H1 (cell line): ENCODE data around the gene LRRC26. TPM values are rescaled to one million over a fixed set of nuclear protein-coding genes. Genes with fewer than 3 reads are reported as not detected.
A peak's percentile ranks its signal among the peaks of the same experiment; 100 is the strongest.

Experiments used
- CTCF ChIA-PET: fragments of 300-600 bp; sonication (Branson Sonifier 250); formaldehyde crosslinking; loops from one replicate; lab custom pipeline; 2021; ENCODE audit not compliant: partially characterized antibody; lab: Charles Lee
- POLR2A ChIA-PET: fragments of 300-600 bp; sonication (Branson Sonifier 250); formaldehyde crosslinking; loops from one replicate; lab custom pipeline; 2021; ENCODE audit warnings: inconsistent platforms; ENCODE audit not compliant: partially characterized antibody; lab: Charles Lee
- DNase-seq, 2 experiments: peaks; one replicate each; pipeline versions ENCODE4 v3.0.0 to v3.0.0-alpha.2; 2010 to 2022; ENCODE audit warnings: low spot score in 2 of 2, low read depth in 1 of 2, mixed read lengths in 1 of 2
- FAIRE-seq: peaks from 2 replicates; lab custom pipeline; 2011; peaks lifted over from hg19 to GRCh38; lab: Jason Lieb, UNC
- H2AFZ ChIP-seq: 2 replicates; pipeline ENCODE4 v1.8.1; 2012; ENCODE audit warnings: low read length, inconsistent platforms
- H2AK5ac ChIP-seq: 2 replicates; pipeline ENCODE4 v1.6.1; 2013; ENCODE audit warnings: low read depth, low read length
- H2BK120ac ChIP-seq: replicated peaks from 2 replicates; pipeline ENCODE3; 2013; ENCODE audit warnings: low read depth, low read length, inconsistent platforms
- H2BK12ac ChIP-seq: 2 replicates; pipeline ENCODE4 v1.6.1; 2013; ENCODE audit warnings: low read depth, low read length
- H2BK15ac ChIP-seq: 2 replicates; pipeline ENCODE4 v1.6.1; 2013; ENCODE audit warnings: low read length
- H2BK20ac ChIP-seq: 2 replicates; pipeline ENCODE4 v1.6.1; 2013; ENCODE audit warnings: low read length
- H2BK5ac ChIP-seq: 2 replicates; pipeline ENCODE4 v1.6.1; 2013; ENCODE audit warnings: low read depth, low read length
- H3K14ac ChIP-seq: 2 replicates; pipeline ENCODE4 v1.6.1; 2013; ENCODE audit warnings: inconsistent platforms; ENCODE audit not compliant: insufficient read length
- H3K18ac ChIP-seq: 2 replicates; pipeline ENCODE4 v1.6.1; 2013; ENCODE audit warnings: low read length; ENCODE audit errors: extremely low read depth
- H3K23ac ChIP-seq: 2 replicates; pipeline ENCODE4 v1.6.1; 2013; ENCODE audit warnings: inconsistent platforms; ENCODE audit not compliant: insufficient read length
- H3K23me2 ChIP-seq: 2 replicates; pipeline ENCODE4 v1.6.1; 2013; ENCODE audit warnings: low read depth, low read length
- H3K27ac ChIP-seq: 2 replicates; pipeline ENCODE4 v1.6.1; 2011; ENCODE audit warnings: low read depth, low read length, inconsistent platforms
- H3K27me3 ChIP-seq, 4 experiments: replicated peaks in 1 of 4; 1 replicate in 1 of 4; 2 replicates in 3 of 4; pipeline versions ENCODE4 v1.6.1 to v1.8.1; 2011 to 2013; ENCODE audit warnings: low read length in 3 of 4, mild to moderate bottlenecking in 3 of 4, inconsistent platforms in 2 of 4, mixed read lengths in 2 of 4, moderate library complexity in 1 of 4; ENCODE audit not compliant: control insufficient read depth in 3 of 4, insufficient read depth in 3 of 4; ENCODE audit errors: extremely low read depth in 1 of 4
- H3K36me3 ChIP-seq, 4 experiments: 2 replicates each; pipeline versions ENCODE4 v1.6.1 to v1.8.1; 2011 to 2013; ENCODE audit warnings: mild to moderate bottlenecking in 4 of 4, low read length in 3 of 4, moderate library complexity in 2 of 4, control low read depth in 1 of 4, inconsistent platforms in 1 of 4; ENCODE audit not compliant: insufficient read depth in 4 of 4, control insufficient read depth in 2 of 4
- H3K4ac ChIP-seq: replicated peaks from 2 replicates; pipeline ENCODE3; 2013; ENCODE audit warnings: low read length, low read depth, mixed read lengths, inconsistent platforms; ENCODE audit not compliant: insufficient read length
- H3K4me1 ChIP-seq, 4 experiments: replicated peaks in 1 of 4; 1 replicate in 1 of 4; 2 replicates in 3 of 4; pipeline versions ENCODE4 v1.6.1 to v1.8.1; 2011 to 2013; ENCODE audit warnings: low read length in 3 of 4, inconsistent platforms in 2 of 4, mixed read lengths in 1 of 4; ENCODE audit not compliant: insufficient read depth in 4 of 4, control insufficient read depth in 3 of 4
- H3K4me2 ChIP-seq, 2 experiments: 2 replicates each; pipeline versions ENCODE4 v1.6.1 to v1.8.1; 2011 to 2013; ENCODE audit warnings: low read depth in 2 of 2, low read length in 2 of 2, control low read depth in 1 of 2, inconsistent platforms in 1 of 2, mild to moderate bottlenecking in 1 of 2; ENCODE audit not compliant: insufficient read depth in 1 of 2
- H3K4me3 ChIP-seq, 4 experiments: fragments of 200-600, 300-600 bp in 1 of 4; sonication (generic), shearing (Covaris generic), sonication (Bioruptor Twin) in 1 of 4; 2 replicates each; pipeline versions ENCODE4 v1.5.1 to v1.8.1; 2011 to 2016; ENCODE audit warnings: low read length in 4 of 4, low read depth in 3 of 4, control low read depth in 2 of 4, inconsistent platforms in 2 of 4, mild to moderate bottlenecking in 2 of 4, mixed read lengths in 1 of 4, moderate library complexity in 1 of 4; ENCODE audit not compliant: insufficient read depth in 2 of 4; ENCODE audit errors: extremely low read depth in 1 of 4
- H3K56ac ChIP-seq: replicated peaks from 2 replicates; pipeline ENCODE3; 2013; ENCODE audit warnings: low read depth, mild to moderate bottlenecking, mixed read lengths, low read length, inconsistent platforms; ENCODE audit not compliant: insufficient read length
- H3K79me1 ChIP-seq: 2 replicates; pipeline ENCODE4 v1.6.1; 2013; ENCODE audit warnings: low read depth, low read length, control low read depth
- H3K79me2 ChIP-seq, 2 experiments: 2 replicates each; pipeline versions ENCODE4 v1.6.1 to v1.8.1; 2012 to 2013; ENCODE audit warnings: low read length in 2 of 2, mild to moderate bottlenecking in 2 of 2, inconsistent platforms in 1 of 2; ENCODE audit not compliant: insufficient read depth in 2 of 2, control insufficient read depth in 1 of 2
- H3K9ac ChIP-seq, 4 experiments: replicated peaks in 1 of 4; 1 replicate in 1 of 4; 2 replicates in 3 of 4; pipeline versions ENCODE4 v1.6.1 to v1.8.1; 2011 to 2013; ENCODE audit warnings: low read depth in 3 of 4, low read length in 3 of 4, control low read depth in 2 of 4, mild to moderate bottlenecking in 2 of 4, moderate library complexity in 2 of 4, inconsistent platforms in 1 of 4; ENCODE audit errors: extremely low read depth in 1 of 4
- H3K9me3 ChIP-seq, 2 experiments: 2 replicates each; pipeline versions ENCODE4 v1.6.1 to v1.8.1; 2012 to 2013; ENCODE audit warnings: mild to moderate bottlenecking in 2 of 2, moderate library complexity in 2 of 2, control low read depth in 1 of 2, inconsistent platforms in 1 of 2, low read depth in 1 of 2, low read length in 1 of 2, mixed read lengths in 1 of 2; ENCODE audit not compliant: insufficient read depth in 2 of 2
- H4K20me1 ChIP-seq, 2 experiments: replicated peaks in 1 of 2; 2 replicates each; pipeline versions ENCODE3 to v1.8.1; 2011 to 2013; ENCODE audit warnings: inconsistent platforms in 2 of 2, low read length in 2 of 2, mild to moderate bottlenecking in 1 of 2; ENCODE audit not compliant: insufficient read depth in 2 of 2, control insufficient read depth in 1 of 2
- H4K5ac ChIP-seq: 2 replicates; pipeline ENCODE4 v1.6.1; 2013; ENCODE audit warnings: low read length, low read depth, mixed read lengths, inconsistent platforms; ENCODE audit not compliant: insufficient read length
- H4K8ac ChIP-seq: 2 replicates; pipeline ENCODE4 v1.8.0; 2013; ENCODE audit warnings: mild to moderate bottlenecking, moderate library complexity, low read length, inconsistent platforms; ENCODE audit not compliant: insufficient read depth; ENCODE audit errors: extremely low read depth
- H4K91ac ChIP-seq: replicated peaks from 2 replicates; pipeline ENCODE3; 2013; ENCODE audit warnings: low read length, mixed read lengths, inconsistent platforms; ENCODE audit not compliant: insufficient read length
- BACH1 ChIP-seq: IDR thresholded peaks from 2 replicates; pipeline ENCODE4 v1.6.1; 2012; ENCODE audit warnings: low read length, improper control_type of control experiment
- SIX5 ChIP-seq: IDR thresholded peaks from 2 replicates; pipeline ENCODE4 v1.6.1; 2011; ENCODE audit warnings: mild to moderate bottlenecking, low read depth, low read length
- SP1 ChIP-seq: IDR thresholded peaks from 2 replicates; pipeline ENCODE4 v1.6.1; 2011; ENCODE audit warnings: low read depth, low read length
- SP4 ChIP-seq: IDR thresholded peaks from 2 replicates; pipeline ENCODE4 v1.6.1; 2012; ENCODE audit warnings: low read length, inconsistent platforms
- WGBS, 2 experiments: shearing (Covaris generic) in 1 of 2; methylation state at CpG; one replicate each; pipeline versions ENCODE4 v1.1.6 to v1.1.7; 2013 to 2015; ENCODE audit warnings: low lambda C conversion rate in 2 of 2, mixed read lengths in 2 of 2, inconsistent platforms in 1 of 2, low coverage in 1 of 2, missing lambda C conversion rate in 1 of 2; ENCODE audit not compliant: insufficient replicate concordance in 2 of 2, insufficient coverage in 1 of 2, insufficient read length in 1 of 2; ENCODE audit errors: extremely low coverage in 1 of 2, missing lambda C conversion rate in 1 of 2; 5-methylcytosine and 5-hydroxymethylcytosine counted together
- polyA plus RNA-seq, 7 experiments: library from polyadenylated mRNA; depleted of rRNA in 3 of 7; stranded (reverse) in 5 of 7; unstranded in 2 of 7; fragments of >200 nt in 5 of 7; fragments of 200-250 nt in 2 of 7; gene quantifications; 1 replicate in 5 of 7; 2 replicates in 1 of 7; 4 replicates in 1 of 7; pipeline versions ENCODE4 v1.2.1 to v1.2.3, GENCODE V29; 2011 to 2013; ENCODE audit warnings: missing spikeins in 2 of 7, mixed read lengths in 2 of 7
- total RNA-seq: library from RNA; stranded (reverse); fragmentation: NEBNext Ultra II Directional; extraction: Animal tissue kit (Norgen Biotek cat#: 25700); gene quantifications from 2 replicates; pipeline ENCODE4 v1.2.1, GENCODE V29; 2021

Gene LRRC26
- total and polyA plus RNA-seq, 2 of the 8 experiments (the other 6 are each of a cell fraction or from before 2014, with no cell fraction given): 0.34 to 0.85 TPM

DNA sequence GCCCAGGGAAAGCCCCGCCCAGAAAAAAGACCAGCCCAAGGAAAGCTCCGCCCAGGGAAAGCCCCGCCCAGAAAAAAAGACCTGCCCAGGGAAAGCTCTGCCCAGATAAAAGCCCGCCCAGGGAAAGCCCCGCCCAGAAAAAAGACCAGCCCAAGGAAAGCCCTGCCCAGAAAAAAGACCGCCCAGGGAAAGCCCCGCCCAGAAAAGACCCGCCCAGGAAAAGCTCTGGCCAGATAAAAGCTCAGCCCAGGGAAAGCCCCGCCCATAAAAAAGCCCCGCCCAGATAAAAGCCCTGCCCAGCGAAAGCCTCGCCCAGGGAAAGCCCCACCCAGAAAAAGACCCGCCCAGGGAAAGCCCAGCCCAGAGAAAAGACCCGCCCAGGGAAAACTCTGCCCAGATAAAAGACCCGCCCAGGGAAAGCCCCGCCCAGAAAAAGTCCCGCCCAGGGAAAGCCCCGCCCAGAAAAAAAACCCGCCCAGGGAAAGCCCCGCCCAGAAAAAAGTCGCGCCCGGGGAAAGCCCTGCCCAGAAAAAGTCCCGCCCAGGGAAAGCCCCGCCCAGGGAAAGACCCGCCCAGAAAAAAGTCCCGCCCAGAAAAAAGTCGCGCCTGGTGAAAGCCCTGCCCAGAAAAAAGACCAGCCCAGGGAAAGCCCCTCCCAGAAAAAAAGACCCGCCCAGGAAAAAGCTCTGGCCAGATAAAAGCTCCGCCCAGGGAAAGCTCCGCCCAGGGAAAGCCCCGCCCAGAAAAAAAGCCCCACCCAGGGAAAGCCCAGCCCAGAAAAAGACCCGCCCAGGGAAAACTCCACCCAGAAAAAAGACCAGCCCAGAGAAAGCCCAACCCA lies 19.0 kb downstream of the LRRC26 start:
- Histone ChIP-seq H2BK120ac (no peak overlapping the region), H3K9me3 (peaks cover 0 to 7% of the 10 kb centered on the region in 2 experiments; a peak in 3 of 4 replicates), H2BK20ac (no peak overlapping the region), H3K18ac (no peak overlapping the region), H3K4me2 (no peak overlapping the region; a peak in 1 of 4 replicates), H4K20me1 (peaks cover 3 to 21% of the 10 kb centered on the region in 2 experiments), H2BK5ac (no peak overlapping the region), H3K56ac (no peak overlapping the region), H3K23ac (no peak overlapping the region), H4K8ac (no peak overlapping the region), H4K91ac (no peak overlapping the region), H3K36me3 (no peaks in the 10 kb centered on the region; a peak in 1 of 8 replicates), H3K9ac (no peak overlapping the region), H3K23me2 (peaks cover 2% of the 10 kb centered on the region; the same call in 1 of the 2 replicates), H2BK15ac (no peak overlapping the region), H3K27me3 (peaks cover 3 to 13% (median 12%) of the 10 kb centered on the region in 4 experiments; a peak in 6 of 7 replicates), H2AFZ (no peak overlapping the region), H4K5ac (no peak overlapping the region), H3K4me1 (peaks cover 0 to 9% (median 0%) of the 10 kb centered on the region in 4 experiments; a peak in 1 of 7 replicates), H3K79me2 (no peaks in the 10 kb centered on the region; a peak in 1 of 4 replicates), H3K79me1 (no peaks in the 10 kb centered on the region), H3K4me3 (no peak overlapping the region), H3K4ac (no peak overlapping the region), H3K14ac (no peak overlapping the region), H3K27ac (no peak overlapping the region), H2BK12ac (no peak overlapping the region), H2AK5ac (no peak overlapping the region)
- TF ChIP-seq SIX5: no peak
- 0 out of 2 replicates have a peak, but pooled peaks have one; percentile 57 for TF ChIP-seq SP4
- TF ChIP-seq SP1: 0 out of 2 replicates have a peak, but pooled peaks have one; percentile 15
- no peak for TF ChIP-seq BACH1
- CTCF ChIA-PET: interaction anchor here (0.6 to 3.6 kb wide), 12 partner anchors 12 to 206 kb away, joined by 3 to 24 read pairs (median 5); partner anchors contain the start of genes C8G, FBXW5 and GRIN1
- FAIRE-seq (no peak), DNase-seq (peak in 1 of 2 experiments; percentile 73)
- POLR2A ChIA-PET: interaction anchor here (0.6 to 1.7 kb wide), 7 partner anchors 13 to 803 kb away, joined by 3 to 4 read pairs (median 4); partner anchors contain the start of genes ANAPC2 and SSNA1
- 69% methylated on average over 7 of the region's 34 CpGs; no CpG with 5 or more reads in 1 of the 2 experiments for WGBS, 2 experiments
